ENCODE data around the gene MAPRE2. TPM values are rescaled to one million over a fixed set of nuclear protein-coding genes. Genes with fewer than 3 reads are reported as not detected.

The MAPRE2 gene
- total and polyA plus RNA-seq, 11 donors, result 36.4 to 190 (median 137) TPM

DNA sequence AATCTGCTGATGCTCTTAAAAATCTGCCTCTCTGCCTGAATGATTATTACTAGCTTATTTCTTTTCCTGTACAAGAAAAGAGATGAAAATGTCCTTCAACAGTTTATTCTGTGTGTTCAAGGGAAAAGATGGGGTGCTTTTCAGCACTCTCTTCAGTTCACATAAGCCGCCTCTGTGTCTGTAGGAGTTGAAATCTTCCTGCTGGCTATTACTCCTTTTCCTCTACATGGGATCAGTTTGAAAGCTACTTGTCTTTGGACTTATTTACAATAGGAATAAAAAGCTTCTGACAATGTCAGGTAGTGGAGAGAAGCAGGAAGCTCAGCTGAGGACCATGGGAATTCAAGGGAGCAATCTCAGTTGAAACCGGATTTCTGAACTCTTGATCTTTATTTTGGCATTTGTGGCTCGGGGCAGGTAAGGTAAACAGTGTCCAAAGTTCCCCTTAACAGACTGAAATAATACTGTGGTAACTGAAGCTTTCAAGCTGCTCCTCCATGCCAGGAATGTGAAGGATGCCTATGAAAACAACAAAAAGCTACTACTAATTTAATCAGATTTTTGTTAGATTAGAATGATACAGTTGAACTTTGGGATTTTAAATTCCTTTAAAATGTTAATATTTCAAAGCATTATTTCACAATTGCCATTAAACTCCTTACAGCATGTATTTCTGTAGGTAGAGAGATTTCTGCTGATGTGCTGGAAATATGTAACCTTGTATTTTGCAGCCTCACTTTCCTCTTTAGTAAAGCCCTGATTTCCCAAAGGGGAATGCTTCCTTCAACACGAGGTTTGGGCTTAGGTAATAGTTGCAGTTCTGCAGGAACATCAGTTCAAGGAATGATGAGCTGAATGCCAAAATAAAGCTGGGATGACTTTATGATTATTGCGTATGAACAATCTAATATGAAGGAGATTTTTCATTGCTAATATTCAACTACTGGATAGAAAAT, 43.6 kb downstream of the MAPRE2 start:
- intact Hi-C loops (cut with DNase I), result loop anchor here in 2 of 10 donors (5.0 kb wide), 1 partner anchor 42 kb away; the partner anchor contains the start of gene MAPRE2 (in 2 of the 2)
- ATAC-seq (no peak), DNase-seq (no peak)
- H3K27ac ChIP-seq, result peak overlapping the region; percentile 13 to 94 (median 78)
- 43 to 48% (median 46%) methylated on average over 5 of the region's 5 CpGs for WGBS, 4 donors
- no peaks in the 10 kb centered on the region for H3K36me3 ChIP-seq
- no peak overlapping the region for H3K4me3 ChIP-seq
- H3K4me1 ChIP-seq, result peaks cover 4 to 77% (median 52%) of the 10 kb centered on the region in 12 donors
- no peaks in the 10 kb centered on the region for H3K9me3 ChIP-seq
- no peaks in the 10 kb centered on the region for H3K27me3 ChIP-seq
- TF ChIP-seq, protein P1, sequence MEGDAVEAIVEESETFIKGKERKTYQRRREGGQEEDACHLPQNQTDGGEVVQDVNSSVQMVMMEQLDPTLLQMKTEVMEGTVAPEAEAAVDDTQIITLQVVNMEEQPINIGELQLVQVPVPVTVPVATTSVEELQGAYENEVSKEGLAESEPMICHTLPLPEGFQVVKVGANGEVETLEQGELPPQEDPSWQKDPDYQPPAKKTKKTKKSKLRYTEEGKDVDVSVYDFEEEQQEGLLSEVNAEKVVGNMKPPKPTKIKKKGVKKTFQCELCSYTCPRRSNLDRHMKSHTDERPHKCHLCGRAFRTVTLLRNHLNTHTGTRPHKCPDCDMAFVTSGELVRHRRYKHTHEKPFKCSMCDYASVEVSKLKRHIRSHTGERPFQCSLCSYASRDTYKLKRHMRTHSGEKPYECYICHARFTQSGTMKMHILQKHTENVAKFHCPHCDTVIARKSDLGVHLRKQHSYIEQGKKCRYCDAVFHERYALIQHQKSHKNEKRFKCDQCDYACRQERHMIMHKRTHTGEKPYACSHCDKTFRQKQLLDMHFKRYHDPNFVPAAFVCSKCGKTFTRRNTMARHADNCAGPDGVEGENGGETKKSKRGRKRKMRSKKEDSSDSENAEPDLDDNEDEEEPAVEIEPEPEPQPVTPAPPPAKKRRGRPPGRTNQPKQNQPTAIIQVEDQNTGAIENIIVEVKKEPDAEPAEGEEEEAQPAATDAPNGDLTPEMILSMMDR (IDR thresholded peaks at IDR 0.05), result no peak
- no peak for TF ChIP-seq POLR2A (IDR thresholded peaks at IDR 0.05)

DNA sequence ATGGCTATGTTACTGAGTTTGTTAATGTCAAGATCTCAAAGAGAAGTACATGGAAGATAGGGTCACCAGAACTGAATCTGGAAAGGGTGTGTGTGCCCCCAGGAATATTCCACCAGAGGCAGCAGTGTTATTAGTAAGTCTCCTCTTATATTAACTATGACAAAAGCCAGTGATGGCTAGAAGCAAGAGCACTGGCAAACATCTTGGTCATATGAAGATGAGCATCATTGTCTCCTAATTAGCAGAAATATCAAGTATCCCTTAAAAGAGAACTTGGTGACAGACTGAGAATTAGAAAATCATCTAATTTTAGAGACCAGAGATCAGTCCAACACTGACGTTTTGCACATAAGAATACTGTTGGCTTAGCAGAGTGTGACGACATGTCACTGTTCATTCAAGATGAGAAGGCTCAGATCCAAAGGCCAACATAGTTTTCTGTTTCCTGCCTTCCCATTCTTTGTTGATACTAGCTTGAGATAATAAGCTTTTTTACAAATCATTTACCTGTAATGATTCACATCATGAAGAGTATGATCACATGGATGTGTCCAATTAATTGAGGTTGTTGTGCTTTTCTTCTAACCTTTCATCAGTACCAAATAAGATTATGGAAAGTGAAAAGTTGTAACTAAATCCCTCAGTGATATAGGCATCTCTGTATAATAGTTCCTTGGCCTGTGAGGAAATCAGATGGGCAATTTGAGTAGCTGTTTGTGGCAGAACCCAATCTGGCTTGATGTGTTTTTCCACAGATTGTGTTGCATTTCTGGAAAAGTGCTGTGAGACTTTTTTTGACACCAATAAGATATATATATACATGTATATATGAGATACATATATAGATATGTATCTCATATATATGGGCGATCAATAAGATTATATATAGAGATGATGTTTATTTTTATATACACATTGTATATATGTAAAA, 44.5 kb downstream of the MAPRE2 start:
- H3K27ac ChIP-seq, result peak overlapping the region; percentile 13 to 94 (median 78)
- TF ChIP-seq, protein P1 (IDR thresholded peaks at IDR 0.05), result no peak
- WGBS, 4 donors, result 40 to 44% (median 41%) methylated on average over 3 of the region's 3 CpGs
- intact Hi-C loops (cut with DNase I), result loop anchor here in 2 of 10 donors (5.0 kb wide), 1 partner anchor 43 kb away; the partner anchor contains the start of gene MAPRE2 (in 2 of the 2)
- H3K9me3 ChIP-seq, result no peaks in the 10 kb centered on the region
- DNase-seq (no peak), ATAC-seq (peak; percentile 65 to 77 (median 70))
- no peak overlapping the region for H3K4me3 ChIP-seq
- peaks cover 4 to 85% (median 51%) of the 10 kb centered on the region in 12 donors for H3K4me1 ChIP-seq
- no peaks in the 10 kb centered on the region for H3K36me3 ChIP-seq
- no peaks in the 10 kb centered on the region for H3K27me3 ChIP-seq

DNA sequence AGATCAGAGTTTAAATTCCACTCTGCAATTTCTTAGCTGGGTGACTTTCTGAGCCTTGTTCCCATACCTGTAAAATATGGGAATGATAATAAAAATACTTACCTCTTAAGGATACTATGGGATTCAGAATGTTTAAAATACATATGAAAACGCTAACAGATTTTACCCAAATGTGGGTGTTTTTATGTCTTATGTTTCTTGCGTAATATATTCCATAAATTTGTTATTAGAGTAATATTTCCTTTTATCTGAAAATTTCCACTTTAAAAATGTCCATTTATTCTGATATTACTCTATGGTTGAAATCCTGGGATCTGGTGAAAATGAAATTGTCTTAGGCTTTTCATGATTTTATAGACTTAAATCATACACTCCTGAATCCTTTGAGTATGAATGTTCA, 45.5 kb downstream of the MAPRE2 start:
- no peaks in the 10 kb centered on the region for H3K9me3 ChIP-seq
- ATAC-seq (no peak), DNase-seq (no peak)
- H3K36me3 ChIP-seq, result no peaks in the 10 kb centered on the region
- peak overlapping the region in 8 of 12 donors; percentile 2 to 83 (median 65) for H3K27ac ChIP-seq
- no peak for TF ChIP-seq POLR2A (IDR thresholded peaks at IDR 0.05)
- TF ChIP-seq, protein P1 (IDR thresholded peaks at IDR 0.05), result no peak
- no peak overlapping the region for H3K4me3 ChIP-seq
- intact Hi-C loops (cut with DNase I), result loop anchor here in 2 of 10 donors (5.0 kb wide), 1 partner anchor 44 kb away; the partner anchor contains the start of gene MAPRE2 (in 2 of the 2)
- WGBS, 4 donors, result 97 to 100% (median 99%) methylated on average over 2 of the region's 2 CpGs
- H3K27me3 ChIP-seq, result no peaks in the 10 kb centered on the region
- peaks cover 4 to 79% (median 51%) of the 10 kb centered on the region in 12 donors for H3K4me1 ChIP-seq

Data from heart left ventricle (tissue), 16 donors.